Adipose tissue (tissue), 3 donors: ENCODE measurements around the gene ARCN1. TPM values are rescaled to one million over a fixed set of nuclear protein-coding genes. Genes with fewer than 3 reads are reported as not detected.

Source experiments
- H3K27ac ChIP-seq: one replicate; pipeline ENCODE4 v1.5.1; 2013; ENCODE audit warnings: low read depth, low read length
- WGBS, 3 donors: extraction: QIAGEN DNeasy Blood & Tissue Kit; methylation state at CpG; one replicate each; pipeline ENCODE4 v1.1.7; 2013; 5-methylcytosine and 5-hydroxymethylcytosine counted together
- polyA plus RNA-seq, 3 donors: library from polyadenylated mRNA; stranded (reverse); fragments of 200-250 nt; gene quantifications; one replicate each; pipeline ENCODE4 v1.2.3, GENCODE V29; 2013
- donor health status: healthy with polysubstance abuse.
- donor health status: Bipolar disorder and iron deficiency.
- donor health status: healthy.

The ARCN1 gene
- polyA plus RNA-seq, 3 donors: 73.5 to 82.1 (median 73.9) TPM

DNA sequence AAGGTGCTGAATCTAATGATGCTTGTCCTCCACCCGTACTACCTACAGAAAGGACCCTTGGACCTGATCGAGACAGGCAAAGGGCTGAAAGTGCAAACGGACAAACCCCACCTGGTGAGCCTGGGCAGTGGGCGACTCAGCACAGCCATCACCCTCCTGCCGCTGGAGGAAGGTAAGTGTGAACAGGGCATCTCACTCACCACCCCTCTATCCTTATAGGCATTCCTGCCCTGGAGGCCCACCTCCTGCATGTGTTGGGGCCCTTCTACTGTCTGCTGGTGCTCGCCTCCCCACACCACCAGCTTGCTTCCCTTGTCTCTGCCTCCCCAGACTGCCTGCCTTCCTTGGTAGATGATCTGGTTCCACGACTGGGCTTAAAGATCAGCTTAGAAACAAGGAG lies 42.3 kb downstream of the ARCN1 start:
- 79 to 90% (median 84%) methylated on average over 7 of the region's 7 CpGs for WGBS, 3 donors
- H3K27ac ChIP-seq: no peak overlapping the region

GRCh38 chr11:118615282-118615975 lies 43.2 kb downstream of the ARCN1 start:
- no peak overlapping the region for H3K27ac ChIP-seq
- 78 to 89% (median 82%) methylated on average over 6 of the region's 6 CpGs for WGBS, 3 donors

DNA sequence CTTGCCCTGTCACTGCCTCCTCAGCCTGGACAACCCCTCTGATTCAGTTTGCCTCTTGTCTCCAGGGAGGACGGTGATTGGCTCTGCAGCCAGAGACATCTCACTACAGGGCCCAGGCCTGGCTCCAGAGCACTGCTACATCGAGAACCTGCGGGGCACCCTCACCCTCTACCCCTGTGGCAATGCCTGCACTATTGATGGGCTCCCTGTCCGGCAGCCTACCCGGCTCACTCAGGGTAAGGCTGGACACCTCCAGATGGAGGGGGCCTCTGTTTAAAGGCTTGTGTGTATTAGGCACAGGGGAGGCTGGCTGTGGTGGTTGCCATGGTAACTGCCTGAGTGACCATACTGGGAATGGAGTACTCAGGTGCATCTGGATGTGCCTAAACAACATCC lies 43.8 kb downstream of the ARCN1 start:
- 81 to 89% (median 85%) methylated on average over 5 of the region's 5 CpGs for WGBS, 3 donors
- H3K27ac ChIP-seq: no peak overlapping the region

DNA sequence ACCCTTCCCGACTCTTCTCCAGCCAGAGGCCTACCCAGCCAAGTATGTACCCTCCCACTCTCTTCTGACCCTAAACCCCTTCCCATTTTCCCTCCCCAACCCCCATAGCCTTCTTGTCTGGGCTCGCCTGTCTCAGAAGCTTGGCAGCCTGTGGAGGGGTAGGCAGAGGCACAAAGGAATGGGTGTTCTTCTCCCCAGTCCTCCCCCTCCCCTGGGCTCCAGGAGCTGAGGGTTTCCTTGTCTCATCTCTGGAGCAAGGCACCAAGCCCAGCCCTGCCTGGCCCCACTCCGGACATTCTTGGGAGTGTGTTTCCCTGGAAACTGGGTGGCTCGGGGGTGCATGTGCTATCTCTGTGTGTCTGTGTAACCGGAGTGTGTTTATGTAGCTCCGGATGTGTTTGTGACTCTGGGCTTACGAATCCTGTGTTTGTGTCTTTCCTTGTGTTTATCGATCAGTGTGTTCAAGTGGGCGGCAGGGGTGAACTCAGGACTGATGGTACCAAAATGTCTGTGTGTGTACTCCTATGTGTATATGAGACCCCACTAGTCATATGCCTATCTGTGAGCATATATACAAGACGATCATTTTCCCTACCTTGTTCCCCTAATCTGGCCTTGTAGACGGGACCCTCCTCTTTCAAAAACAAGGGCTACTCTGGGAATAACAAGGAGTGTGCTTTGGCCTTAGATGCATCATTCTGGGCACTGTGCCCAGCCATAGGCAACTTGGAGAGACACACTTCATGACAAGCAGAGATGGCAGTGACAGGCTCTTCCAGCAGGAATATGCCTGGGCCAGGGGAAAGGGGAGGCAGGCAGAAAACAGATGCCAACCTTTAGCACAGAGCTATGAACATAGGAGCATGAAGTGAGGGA lies 46.1 kb downstream of the ARCN1 start:
- 46 to 58% (median 47%) methylated on average over 11 of the region's 11 CpGs for WGBS, 3 donors
- no peak overlapping the region for H3K27ac ChIP-seq

DNA sequence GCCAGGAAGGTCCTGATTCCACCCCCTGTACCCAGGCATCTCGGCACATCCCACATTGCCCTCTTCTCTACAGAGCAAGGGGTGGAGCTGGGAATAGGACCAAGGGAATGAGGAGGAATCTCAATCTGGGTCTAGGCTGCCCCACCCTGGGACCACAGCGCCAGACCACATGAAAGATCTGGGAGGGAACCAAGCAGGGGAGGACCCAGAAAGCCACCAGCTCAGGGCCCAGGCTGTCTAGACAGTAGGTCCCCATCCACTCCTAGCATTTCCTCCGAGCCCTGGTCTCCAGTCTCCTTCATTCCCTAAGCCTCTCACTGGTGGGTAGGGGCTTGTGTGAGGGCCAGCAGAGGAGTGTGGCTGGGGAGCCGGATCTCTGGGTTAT lies 46.8 kb downstream of the ARCN1 start:
- 39 to 77% (median 41%) methylated on average over 4 of the region's 4 CpGs for WGBS, 3 donors
- H3K27ac ChIP-seq: no peak overlapping the region

GRCh38 chr11:118619444-118620197 lies 47.4 kb downstream of the ARCN1 start:
- 31 to 73% (median 35%) methylated on average over 6 of the region's 6 CpGs for WGBS, 3 donors
- no peak overlapping the region for H3K27ac ChIP-seq

- WGBS, 3 donors: 46 to 62% (median 54%) methylated on average over 7 of the region's 7 CpGs
- H3K27ac ChIP-seq: no peak overlapping the region
Observed at GRCh38 chr11:118620529-118621070, 48.4 kb downstream of the ARCN1 start.

- WGBS, 3 donors: 6 to 9% (median 8%) methylated on average over 38 of the region's 38 CpGs
- peak overlapping the region; percentile 24 for H3K27ac ChIP-seq
Observed at GRCh38 chr11:118621071-118621783, 49.0 kb downstream of the ARCN1 start.

- peak overlapping the region; percentile 24 for H3K27ac ChIP-seq
- WGBS, 3 donors: 68 to 85% (median 73%) methylated on average over 4 of the region's 4 CpGs
Observed at GRCh38 chr11:118621784-118622375, 49.7 kb downstream of the ARCN1 start.

DNA sequence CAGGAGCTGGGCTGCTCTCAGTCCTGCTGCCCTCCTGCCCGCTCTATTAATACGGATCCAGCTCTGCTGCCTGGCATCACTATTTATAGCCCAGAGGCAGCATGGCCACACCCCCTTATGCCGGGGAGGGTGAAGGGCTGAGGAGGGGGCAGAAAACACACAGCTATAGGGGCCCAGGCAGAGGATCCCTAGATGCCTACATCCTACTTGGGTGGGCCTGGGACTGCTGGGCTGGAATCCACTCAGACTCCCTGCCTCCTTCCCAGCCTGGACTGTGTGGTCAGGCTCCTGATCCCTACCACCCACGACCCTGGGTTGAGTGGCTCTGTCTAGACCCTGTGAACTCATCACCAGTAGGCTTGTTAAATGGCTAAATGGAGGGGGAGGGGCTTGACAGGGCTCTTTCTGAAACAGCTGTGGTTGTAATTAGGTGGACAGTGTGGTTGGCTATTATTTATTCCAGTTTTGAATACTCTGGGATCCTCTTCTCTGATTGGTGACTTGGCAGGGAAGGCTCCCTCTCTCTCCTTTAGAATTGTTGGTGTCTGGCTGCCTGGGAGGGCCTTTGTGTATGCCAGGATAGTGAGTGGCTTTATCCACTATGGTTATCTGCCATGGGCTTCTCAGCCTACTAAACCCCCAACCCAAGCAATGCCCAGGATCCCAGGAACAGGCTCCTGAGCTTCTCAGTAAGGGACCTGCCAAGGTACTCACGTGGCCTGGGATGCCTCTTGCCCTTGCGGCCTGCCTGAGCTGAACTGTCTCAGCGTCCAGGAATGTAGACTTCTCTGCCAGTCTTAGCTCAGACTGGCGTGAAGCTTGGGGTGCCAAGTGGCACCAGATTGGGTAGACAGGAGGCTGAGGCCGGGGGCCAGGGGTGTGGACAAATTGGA lies 50.4 kb downstream of the ARCN1 start:
- WGBS, 3 donors: 42 to 63% (median 57%) methylated on average over 9 of the region's 9 CpGs
- peak overlapping the region; percentile 21 for H3K27ac ChIP-seq

DNA sequence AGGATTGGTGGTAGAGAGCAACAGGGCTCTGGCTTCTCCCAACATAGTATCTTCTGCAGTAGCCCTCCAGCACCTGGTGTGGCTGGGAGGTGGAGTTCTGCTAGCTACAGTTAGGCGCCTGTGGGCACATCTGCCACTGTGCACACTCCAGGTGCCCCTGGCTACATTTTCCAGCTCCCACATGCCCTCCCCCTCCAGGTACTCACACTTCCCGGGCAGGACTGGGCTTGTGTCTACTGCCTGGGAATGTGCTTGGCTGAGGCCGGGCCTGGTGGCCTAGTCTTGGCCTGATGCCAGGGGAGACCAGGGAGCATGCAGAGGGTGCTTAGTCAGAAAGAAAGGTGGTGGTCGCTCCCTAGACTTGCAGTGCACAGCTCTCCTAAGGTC lies 51.1 kb downstream of the ARCN1 start:
- WGBS, 3 donors: 51 to 66% (median 66%) methylated on average over 4 of the region's 4 CpGs
- H3K27ac ChIP-seq: no peak overlapping the region

- 71 to 90% (median 83%) methylated on average over 6 of the region's 6 CpGs for WGBS, 3 donors
- H3K27ac ChIP-seq: no peak overlapping the region
Observed at GRCh38 chr11:118625036-118625690, 53.0 kb downstream of the ARCN1 start.

GRCh38 chr11:118625976-118626375 lies 53.8 kb downstream of the ARCN1 start:
- WGBS, 3 donors: 73 to 92% (median 86%) methylated on average over 2 of the region's 2 CpGs
- no peak overlapping the region for H3K27ac ChIP-seq

GRCh38 chr11:118627566-118627965 lies 55.4 kb downstream of the ARCN1 start:
- no peak overlapping the region for H3K27ac ChIP-seq
- WGBS, 3 donors: 86 to 92% (median 89%) methylated on average over 10 of the region's 10 CpGs

DNA sequence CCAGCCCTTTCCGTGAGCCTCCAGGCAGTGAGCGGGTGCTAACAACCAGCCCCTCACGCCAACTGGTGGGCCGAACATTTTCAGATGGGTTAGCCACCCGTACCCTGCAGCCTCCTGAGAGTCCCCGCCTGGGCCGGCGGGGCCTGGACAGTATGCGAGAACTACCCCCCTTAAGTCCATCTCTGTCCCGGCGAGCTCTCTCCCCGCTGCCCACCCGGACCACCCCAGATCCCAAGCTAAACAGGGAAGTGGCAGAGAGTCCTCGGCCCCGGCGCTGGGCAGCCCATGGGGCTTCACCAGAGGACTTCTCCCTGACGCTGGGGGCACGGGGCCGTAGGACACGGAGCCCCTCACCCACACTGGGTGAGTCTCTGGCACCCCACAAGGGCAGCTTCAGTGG lies 55.8 kb downstream of the ARCN1 start:
- H3K27ac ChIP-seq: no peak overlapping the region
- 92 to 96% (median 93%) methylated on average over 20 of the region's 20 CpGs for WGBS, 3 donors

GRCh38 chr11:118628432-118628831 lies 56.2 kb downstream of the ARCN1 start:
- 77 to 87% (median 85%) methylated on average over 13 of the region's 13 CpGs for WGBS, 3 donors

More at GRCh38 chr11:118628432-118628831, 56.2 kb downstream of the ARCN1 start:
- no peak overlapping the region for H3K27ac ChIP-seq
